Measurements from ENCODE around the gene TNFRSF8. TPM values are rescaled to one million over a fixed set of nuclear protein-coding genes. Genes with fewer than 3 reads are reported as not detected.

The TNFRSF8 gene
- total and polyA plus RNA-seq, 7 experiments from 2014 or later: 0.56 to 29.3 (median 4.0) TPM; not detected in 4

GRCh38 chr1:12157366-12158231 lies 94.5 kb downstream of the TNFRSF8 start:
- POLR2A ChIA-PET: interaction anchor here (0.7 to 1.7 kb wide), 10 partner anchors 7 to 315 kb away, joined by 3 to 9 read pairs (median 3); no protein-coding TSS in a partner anchor
- Histone ChIP-seq H3K9me3 (ENCODE audit: control insufficient read depth in 2 of 3, low read length in 3 of 3) (no peaks in the 10 kb centered on the region), H3K4me1 (ENCODE audit: control insufficient read depth in 2 of 2, insufficient read depth in 2 of 2, low read length in 2 of 2) (peaks cover 55 to 59% of the 10 kb centered on the region in 2 donors), H3K4me3 (ENCODE audit: low read length) (peak overlapping the region; percentile 16), H3K27ac (ENCODE audit: low read depth, low read length) (no peak overlapping the region), H3K27me3 (ENCODE audit: control insufficient read depth in 2 of 2, insufficient read depth in 2 of 2, low read length in 2 of 2) (no peaks in the 10 kb centered on the region), H3K36me3 (ENCODE audit: control insufficient read depth in 2 of 3, insufficient read depth in 3 of 3, low read length in 3 of 3) (no peaks in the 10 kb centered on the region)
- Mint-ChIP-seq H3K27ac (peak overlapping the region; percentile 51 to 97 (median 76)), H3K36me3 (peaks cover 0 to 9% (median 0%) of the 10 kb centered on the region in 5 donors), H3K27me3 (no peaks in the 10 kb centered on the region), H3K4me1 (peaks cover 70 to 82% (median 79%) of the 10 kb centered on the region in 7 donors), H3K9me3 (peaks cover 0 to 2% (median 0%) of the 10 kb centered on the region in 11 donors), H3K4me3 (peak overlapping the region in 9 of 10 donors; percentile 55 to 80 (median 69))
- peak in 1 of 9 donors; percentile 51 for DNase-seq
- CTCF ChIA-PET: interaction anchor here (0.6 to 1.2 kb wide), 3 partner anchors 13 to 39 kb away, joined by 3 to 5 read pairs (median 5); no protein-coding TSS in a partner anchor
- intact Hi-C loops (cut with micrococcal nuclease): loop anchor here (1.0 to 10.0 kb wide), 3 partner anchors 7 to 277 kb away; partner anchors contain the start of gene TNFRSF1B (in 1 of the 2)
- ATAC-seq: peak; percentile 44

- H3K4me3 Mint-ChIP-seq: peak overlapping the region; percentile 36 to 80 (median 69)
- peak overlapping the region; percentile 16 for H3K4me3 ChIP-seq (ENCODE audit: low read length)
- CTCF ChIA-PET: no interaction called here
- H3K27me3 ChIP-seq (ENCODE audit: control insufficient read depth in 2 of 2, insufficient read depth in 2 of 2, low read length in 2 of 2): no peaks in the 10 kb centered on the region
- ATAC-seq (no peak), DNase-seq (no peak)
- POLR2A ChIA-PET: interaction anchor here (5.0 kb wide), 1 partner anchor 7 kb away, joined by 76 read pairs; no protein-coding TSS in a partner anchor
- peaks cover 0 to 2% (median 0%) of the 10 kb centered on the region in 11 donors for H3K9me3 Mint-ChIP-seq
- no peaks in the 10 kb centered on the region for H3K9me3 ChIP-seq (ENCODE audit: control insufficient read depth in 2 of 3, low read length in 3 of 3)
- no peaks in the 10 kb centered on the region for H3K36me3 ChIP-seq (ENCODE audit: control insufficient read depth in 2 of 3, insufficient read depth in 3 of 3, low read length in 3 of 3)
- peaks cover 51 to 59% of the 10 kb centered on the region in 2 donors for H3K4me1 ChIP-seq (ENCODE audit: control insufficient read depth in 2 of 2, insufficient read depth in 2 of 2, low read length in 2 of 2)
- H3K27me3 Mint-ChIP-seq: no peaks in the 10 kb centered on the region
- peaks cover 69 to 82% (median 78%) of the 10 kb centered on the region in 7 donors for H3K4me1 Mint-ChIP-seq
- no peak overlapping the region for H3K27ac ChIP-seq (ENCODE audit: low read depth, low read length)
- H3K27ac Mint-ChIP-seq: peak overlapping the region; percentile 72 to 97 (median 84)
- intact Hi-C loops (cut with micrococcal nuclease): loop anchor here (1.0 to 10.0 kb wide), 2 partner anchors 8 to 276 kb away; no protein-coding TSS in a partner anchor
- peaks cover 0 to 11% (median 0%) of the 10 kb centered on the region in 5 donors for H3K36me3 Mint-ChIP-seq
Measured at GRCh38 chr1:12158357-12159092, 95.4 kb downstream of the TNFRSF8 start.

DNA sequence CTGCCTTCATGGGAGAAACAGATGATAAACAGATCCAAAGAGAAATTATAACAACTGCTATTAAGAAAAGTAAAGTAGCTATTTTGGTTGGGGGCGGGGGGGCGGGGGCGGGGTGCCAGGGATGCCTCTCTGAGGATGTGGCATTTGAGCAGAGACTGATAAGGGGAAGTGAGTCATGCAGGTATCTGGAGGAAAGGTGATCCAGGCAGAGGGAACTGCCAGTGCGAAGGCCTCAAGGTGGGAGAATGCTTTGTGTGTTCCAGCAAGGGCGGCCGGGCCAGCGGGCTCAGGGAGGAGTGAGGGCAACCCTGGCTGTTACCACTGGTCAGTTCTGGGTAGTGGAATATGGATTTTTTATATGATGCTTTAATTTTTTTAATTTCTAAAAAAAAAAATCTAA lies 96.7 kb downstream of the TNFRSF8 start:
- CTCF ChIA-PET: interaction anchor here (0.6 to 1.5 kb wide), 5 partner anchors 9 to 35 kb away, joined by 3 to 9 read pairs (median 4); no protein-coding TSS in a partner anchor

GRCh38 chr1:12161324-12161661 lies 98.2 kb downstream of the TNFRSF8 start:
- Mint-ChIP-seq H3K27ac (peak overlapping the region in 4 of 9 donors; percentile 61 to 96 (median 72)), H3K9me3 (peaks cover 0 to 2% (median 0%) of the 10 kb centered on the region in 11 donors), H3K4me3 (peak overlapping the region in 7 of 10 donors; percentile 37 to 82 (median 45)), H3K27me3 (no peaks in the 10 kb centered on the region), H3K4me1 (peaks cover 63 to 86% (median 66%) of the 10 kb centered on the region in 7 donors), H3K36me3 (peaks cover 0 to 5% (median 0%) of the 10 kb centered on the region in 5 donors)
- H3K36me3 ChIP-seq (ENCODE audit: control insufficient read depth in 2 of 3, insufficient read depth in 3 of 3, low read length in 3 of 3): no peaks in the 10 kb centered on the region
- ChIA-PET CTCF (interaction anchor here (0.6 to 1.6 kb wide), 2 partner anchors 9 to 24 kb away, joined by 4 read pairs; no protein-coding TSS in a partner anchor), POLR2A (interaction anchor here (0.7 to 5.0 kb wide), 7 partner anchors 8 to 36 kb away, joined by 3 to 76 read pairs (median 3); no protein-coding TSS in a partner anchor)
- peak overlapping the region; percentile 20 for H3K27ac ChIP-seq (ENCODE audit: low read depth, low read length)
- no peak overlapping the region for H3K4me3 ChIP-seq (ENCODE audit: low read length)
- H3K4me1 ChIP-seq (ENCODE audit: control insufficient read depth in 2 of 2, insufficient read depth in 2 of 2, low read length in 2 of 2): peaks cover 49 to 76% of the 10 kb centered on the region in 2 donors
- H3K9me3 ChIP-seq (ENCODE audit: control insufficient read depth in 2 of 3, low read length in 3 of 3): no peaks in the 10 kb centered on the region
- intact Hi-C loops (cut with micrococcal nuclease): loop anchor here in 1 of 2 donors (1.0 to 2.0 kb wide), 2 partner anchors 14 to 17 kb away; no protein-coding TSS in a partner anchor
- H3K27me3 ChIP-seq (ENCODE audit: control insufficient read depth in 2 of 2, insufficient read depth in 2 of 2, low read length in 2 of 2): no peaks in the 10 kb centered on the region
- no peak for DNase-seq
- ATAC-seq: no peak

More for the DNA sequence above, 96.7 kb downstream of the TNFRSF8 start:
- H3K9me3 Mint-ChIP-seq: peaks cover 0 to 2% (median 0%) of the 10 kb centered on the region in 11 donors
- H3K36me3 Mint-ChIP-seq: peaks cover 0 to 11% (median 0%) of the 10 kb centered on the region in 5 donors
- DNase-seq: peak in 2 of 9 donors; percentile 25 to 60
- peak overlapping the region in 7 of 9 donors; percentile 44 to 89 (median 66) for H3K27ac Mint-ChIP-seq
- Histone ChIP-seq H3K27ac (ENCODE audit: low read depth, low read length) (no peak overlapping the region), H3K4me1 (ENCODE audit: control insufficient read depth in 2 of 2, insufficient read depth in 2 of 2, low read length in 2 of 2) (peaks cover 49 to 64% of the 10 kb centered on the region in 2 donors), H3K36me3 (ENCODE audit: control insufficient read depth in 2 of 3, insufficient read depth in 3 of 3, low read length in 3 of 3) (no peaks in the 10 kb centered on the region), H3K4me3 (ENCODE audit: low read length) (no peak overlapping the region), H3K9me3 (ENCODE audit: control insufficient read depth in 2 of 3, low read length in 3 of 3) (no peaks in the 10 kb centered on the region), H3K27me3 (ENCODE audit: control insufficient read depth in 2 of 2, insufficient read depth in 2 of 2, low read length in 2 of 2) (no peaks in the 10 kb centered on the region)
- peak overlapping the region in 7 of 10 donors; percentile 15 to 66 (median 58) for H3K4me3 Mint-ChIP-seq
- intact Hi-C loops (cut with micrococcal nuclease): loop anchor here (1.0 to 10.0 kb wide), 3 partner anchors 10 to 275 kb away; no protein-coding TSS in a partner anchor
- no peak for ATAC-seq
- POLR2A ChIA-PET: interaction anchor here (0.6 to 5.0 kb wide), 6 partner anchors 8 to 47 kb away, joined by 3 to 76 read pairs (median 6); no protein-coding TSS in a partner anchor
- H3K27me3 Mint-ChIP-seq: no peaks in the 10 kb centered on the region
- peaks cover 71 to 88% (median 75%) of the 10 kb centered on the region in 7 donors for H3K4me1 Mint-ChIP-seq

DNA sequence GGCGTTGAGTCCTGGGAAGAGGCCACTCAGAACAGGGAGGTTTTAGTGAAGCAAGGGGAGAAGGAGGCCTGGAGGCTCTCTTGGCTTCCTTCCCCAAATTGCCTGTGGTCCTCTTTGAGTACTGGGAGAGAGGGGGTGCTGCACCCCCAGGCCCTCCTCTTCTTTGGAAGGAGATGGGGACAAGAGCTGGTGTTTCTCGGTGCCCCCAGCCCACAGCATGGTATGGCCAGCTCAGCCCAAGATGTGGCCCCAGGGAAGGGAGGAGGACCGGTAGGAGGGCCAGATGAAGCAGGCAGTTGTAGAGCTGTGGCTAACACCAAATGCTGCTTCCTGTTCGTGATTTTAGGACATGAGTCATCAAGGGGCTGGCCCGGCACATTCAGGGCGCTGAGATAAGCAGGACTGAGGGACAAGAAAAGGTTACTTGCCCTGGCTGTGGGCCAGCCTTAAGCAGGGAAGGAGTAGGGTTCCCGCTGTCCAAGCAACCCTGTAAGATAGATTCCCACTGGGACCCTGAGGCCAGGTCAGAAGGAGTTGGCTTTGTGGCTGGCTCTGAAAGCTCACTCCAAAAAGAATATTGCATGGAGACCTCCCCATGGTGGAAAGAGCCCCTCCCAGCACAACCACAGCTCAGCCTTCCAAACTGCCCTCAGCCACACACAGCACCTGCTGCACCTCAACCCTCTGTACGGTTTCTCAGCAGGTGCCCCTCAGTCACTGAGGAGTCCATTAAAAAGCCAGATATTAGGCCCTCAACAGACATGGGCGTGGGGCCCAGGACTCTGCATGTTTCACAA lies 98.8 kb downstream of the TNFRSF8 start:
- intact Hi-C loops (cut with micrococcal nuclease): loop anchor here (1.0 to 2.0 kb wide), 3 partner anchors 15 to 17 kb away; no protein-coding TSS in a partner anchor
- Histone ChIP-seq H3K9me3 (ENCODE audit: control insufficient read depth in 2 of 3, low read length in 3 of 3) (no peaks in the 10 kb centered on the region), H3K27ac (ENCODE audit: low read depth, low read length) (peak overlapping the region; percentile 20), H3K4me3 (ENCODE audit: low read length) (peak overlapping the region; percentile 38), H3K4me1 (ENCODE audit: control insufficient read depth in 2 of 2, insufficient read depth in 2 of 2, low read length in 2 of 2) (peaks cover 49 to 74% of the 10 kb centered on the region in 2 donors), H3K27me3 (ENCODE audit: control insufficient read depth in 2 of 2, insufficient read depth in 2 of 2, low read length in 2 of 2) (no peaks in the 10 kb centered on the region), H3K36me3 (ENCODE audit: control insufficient read depth in 2 of 3, insufficient read depth in 3 of 3, low read length in 3 of 3) (no peaks in the 10 kb centered on the region)
- ChIA-PET POLR2A (interaction anchor here (0.7 to 5.0 kb wide), 10 partner anchors 8 to 37 kb away, joined by 3 to 76 read pairs (median 4); no protein-coding TSS in a partner anchor), CTCF (interaction anchor here (0.6 to 1.6 kb wide), 4 partner anchors 9 to 37 kb away, joined by 3 to 4 read pairs (median 4); no protein-coding TSS in a partner anchor)
- H3K4me1 Mint-ChIP-seq: peaks cover 60 to 87% (median 65%) of the 10 kb centered on the region in 7 donors
- H3K4me3 Mint-ChIP-seq: peak overlapping the region in 7 of 10 donors; percentile 37 to 82 (median 53)
- ATAC-seq (peak; percentile 87), DNase-seq (peak in 2 of 9 donors; percentile 36 to 74)
- peaks cover 0 to 2% (median 0%) of the 10 kb centered on the region in 11 donors for H3K9me3 Mint-ChIP-seq
- H3K27ac Mint-ChIP-seq: peak overlapping the region in 6 of 9 donors; percentile 4 to 96 (median 72)
- H3K27me3 Mint-ChIP-seq: no peaks in the 10 kb centered on the region
- peaks cover 0 to 3% (median 0%) of the 10 kb centered on the region in 5 donors for H3K36me3 Mint-ChIP-seq

Measured in naive thymus-derived CD4-positive, alpha-beta T cell (primary cell).